KOPT-K1 (cell line): ENCODE measurements around the gene NCAN.
"Not testable (repeated sequence)": the region's sequence is repeated elsewhere in the genome, so short reads cannot be mapped to it uniquely, and the experiment has no call there.

Source experiments
- H3K27ac ChIP-seq: fragments of 200-600 bp; sonication (generic); 2 replicates; pipeline ENCODE4 v1.5.1; 2016; ENCODE audit warnings: antibody characterized with exemption, mild to moderate bottlenecking, low read depth, low read length; ENCODE audit not compliant: poor library complexity, severe bottlenecking
- H3K36me3 ChIP-seq: fragments of 200-600 bp; sonication (generic); 2 replicates; pipeline ENCODE4 v1.5.1; 2017; ENCODE audit warnings: antibody characterized with exemption, mild to moderate bottlenecking, low read length, moderate library complexity; ENCODE audit not compliant: insufficient read depth
- H3K9me3 ChIP-seq: fragments of 200-600 bp; sonication (generic); 2 replicates; pipeline ENCODE4 v1.5.1; 2017; ENCODE audit warnings: antibody characterized with exemption, low read length, mild to moderate bottlenecking; ENCODE audit not compliant: insufficient read depth, poor library complexity, severe bottlenecking

Gene NCAN

GRCh38 chr19:19226663-19227062, 14.9 kb downstream of the NCAN start:
- no peak overlapping the region for H3K27ac ChIP-seq
- no peaks in the 10 kb centered on the region for H3K36me3 ChIP-seq
- H3K9me3 ChIP-seq, result no peaks in the 10 kb centered on the region

GRCh38 chr19:19227217-19227616, 15.5 kb downstream of the NCAN start:
- Histone ChIP-seq H3K27ac (no peak overlapping the region), H3K36me3 (no peaks in the 10 kb centered on the region), H3K9me3 (no peaks in the 10 kb centered on the region)

- Histone ChIP-seq H3K9me3 (peaks cover 13% of the 10 kb centered on the region), H3K36me3 (no peaks in the 10 kb centered on the region), H3K27ac (no peak overlapping the region)
Observed at GRCh38 chr19:19229701-19230100, 17.9 kb downstream of the NCAN start.

- Histone ChIP-seq H3K27ac (no peak overlapping the region), H3K9me3 (peaks cover 22% of the 10 kb centered on the region), H3K36me3 (no peaks in the 10 kb centered on the region)
Observed at GRCh38 chr19:19230999-19231398, 19.2 kb downstream of the NCAN start.

- H3K36me3 ChIP-seq, result no peaks in the 10 kb centered on the region
- H3K27ac ChIP-seq, result no peak overlapping the region
- peaks cover 24% of the 10 kb centered on the region for H3K9me3 ChIP-seq
Observed at GRCh38 chr19:19232261-19232721, 20.5 kb downstream of the NCAN start.

GRCh38 chr19:19234220-19234816, 22.6 kb downstream of the NCAN start:
- H3K9me3 ChIP-seq, result peaks cover 24% of the 10 kb centered on the region
- no peak overlapping the region for H3K27ac ChIP-seq
- H3K36me3 ChIP-seq, result no peaks in the 10 kb centered on the region

GRCh38 chr19:19236173-19236572, 24.4 kb downstream of the NCAN start:
- Histone ChIP-seq H3K27ac (no peak overlapping the region), H3K9me3 (peaks cover 24% of the 10 kb centered on the region), H3K36me3 (no peaks in the 10 kb centered on the region)

GRCh38 chr19:19238126-19238894, 26.6 kb downstream of the NCAN start:
- H3K27ac ChIP-seq, result no peak overlapping the region
- peaks cover 24% of the 10 kb centered on the region for H3K9me3 ChIP-seq
- H3K36me3 ChIP-seq, result no peaks in the 10 kb centered on the region

GRCh38 chr19:19239675-19240074, 27.9 kb downstream of the NCAN start:
- Histone ChIP-seq H3K9me3 (peaks cover 12% of the 10 kb centered on the region), H3K27ac (no peak overlapping the region), H3K36me3 (no peaks in the 10 kb centered on the region)

- no peaks in the 10 kb centered on the region for H3K36me3 ChIP-seq
- H3K27ac ChIP-seq, result no peak overlapping the region
- peaks cover 7% of the 10 kb centered on the region for H3K9me3 ChIP-seq
Observed at GRCh38 chr19:19240476-19240875, 28.7 kb downstream of the NCAN start.

GRCh38 chr19:19250196-19250801, 38.5 kb downstream of the NCAN start:
- Histone ChIP-seq H3K36me3 (no peaks in the 10 kb centered on the region), H3K9me3 (no peaks in the 10 kb centered on the region), H3K27ac (no peak overlapping the region)

- not testable (repeated sequence) for H3K36me3 ChIP-seq, H3K9me3 ChIP-seq, H3K27ac ChIP-seq
Observed at GRCh38 chr19:19253409-19253808, 41.7 kb downstream of the NCAN start.

GRCh38 chr19:19256072-19256969, 44.6 kb downstream of the NCAN start:
- H3K9me3 ChIP-seq, result no peaks in the 10 kb centered on the region
- H3K27ac ChIP-seq, result no peak overlapping the region
- H3K36me3 ChIP-seq, result no peaks in the 10 kb centered on the region

GRCh38 chr19:19257137-19257536, 45.4 kb downstream of the NCAN start:
- no peak overlapping the region for H3K27ac ChIP-seq
- no peaks in the 10 kb centered on the region for H3K9me3 ChIP-seq
- H3K36me3 ChIP-seq, result no peaks in the 10 kb centered on the region
